ENCODE results near the gene HPGDS. TPM values are rescaled to one million over a fixed set of nuclear protein-coding genes. Genes with fewer than 3 reads are reported as not detected.
"Not testable (repeated sequence)": the region's sequence is repeated elsewhere in the genome, so short reads cannot be mapped to it uniquely, and the experiment has no call there.

HPGDS gene
- polyA plus RNA-seq, 12 donors = 3.8 to 14.1 (median 7.9) TPM; not detected in 2

DNA sequence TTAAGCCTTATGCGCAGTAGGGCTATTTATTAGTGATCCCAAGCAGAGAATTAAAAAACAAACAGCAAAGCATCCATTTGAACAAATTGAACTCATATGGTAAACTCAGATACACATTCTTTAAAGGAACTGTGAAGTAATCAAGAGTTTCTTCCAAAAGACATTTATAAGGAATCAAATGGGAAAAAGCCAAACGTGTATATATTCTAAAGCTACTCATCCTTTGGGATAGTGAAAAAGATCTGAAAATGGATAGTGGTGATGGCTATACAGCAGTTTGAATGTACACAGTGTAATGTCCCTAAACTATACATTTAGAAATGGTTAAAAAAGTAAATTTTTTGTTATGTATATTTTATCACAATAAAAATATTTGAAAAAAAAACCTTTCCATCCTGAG, 16.6 kb upstream of the HPGDS start:
- DNase-seq = no peak

DNA sequence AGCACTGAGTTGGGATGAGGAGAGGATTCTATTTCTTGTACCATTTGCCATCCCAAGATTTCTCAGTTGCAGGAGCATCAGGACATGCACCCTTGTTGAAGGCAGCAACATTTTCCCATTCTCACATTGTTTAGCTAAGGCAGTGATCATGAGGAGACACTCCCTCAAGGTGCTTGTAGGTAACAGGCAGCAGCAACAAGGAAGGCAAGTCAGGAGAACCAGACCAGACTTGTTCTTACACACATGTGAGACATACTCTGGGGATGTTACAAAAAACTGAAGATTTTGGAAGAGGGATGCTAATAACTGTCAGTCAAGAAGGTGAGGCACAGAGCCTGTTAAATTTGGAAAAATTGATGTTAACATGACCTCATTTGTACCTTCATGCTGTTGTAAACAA, 15.5 kb upstream of the HPGDS start:
- no peak for DNase-seq

GRCh38 chr4:94357624-94358023, 15.0 kb upstream of the HPGDS start:
- DNase-seq = no peak

DNA sequence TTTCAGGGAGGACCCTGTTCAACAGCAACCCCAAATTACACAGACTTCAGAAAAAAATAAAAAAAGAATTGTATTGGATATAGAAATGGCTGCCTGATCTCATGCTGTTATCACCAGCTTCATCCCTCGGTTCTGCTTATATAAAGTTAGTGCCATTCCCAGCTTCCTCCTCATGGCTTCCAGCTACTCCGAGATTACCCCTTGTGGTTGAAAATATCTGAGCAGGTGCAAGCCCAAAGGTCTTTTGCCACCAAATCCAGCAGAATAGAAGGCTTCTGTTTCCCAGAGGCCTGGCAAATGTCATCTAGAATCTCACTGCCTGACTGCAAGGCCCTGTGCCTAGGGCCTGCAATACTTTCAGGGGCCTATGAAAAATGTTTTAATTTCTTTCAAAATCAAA, 13.8 kb upstream of the HPGDS start:
- no peak for DNase-seq

DNA sequence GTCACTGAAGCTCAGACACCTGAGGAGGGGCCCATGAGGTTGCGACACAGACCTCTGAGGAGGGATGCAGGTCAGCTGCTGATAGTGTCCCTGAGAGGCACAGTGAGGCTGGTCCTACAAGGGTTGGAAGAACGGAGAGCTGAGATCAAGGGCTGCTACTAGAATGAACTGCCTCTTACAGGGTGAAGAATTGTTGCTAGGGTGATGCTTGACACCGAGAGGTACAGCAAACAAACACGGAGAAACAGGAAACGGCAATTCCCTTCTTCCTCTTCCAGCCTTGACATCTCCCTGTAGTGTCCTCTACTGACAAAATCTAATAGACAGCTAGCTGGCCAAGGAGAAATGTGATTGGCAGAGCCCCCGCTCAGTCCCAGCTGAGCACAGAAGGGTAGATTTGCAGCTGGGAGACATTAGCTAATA, 11.8 kb upstream of the HPGDS start:
- no peak for DNase-seq

- DNase-seq = no peak
Observed at GRCh38 chr4:94352996-94353395, 10.4 kb upstream of the HPGDS start.

DNA sequence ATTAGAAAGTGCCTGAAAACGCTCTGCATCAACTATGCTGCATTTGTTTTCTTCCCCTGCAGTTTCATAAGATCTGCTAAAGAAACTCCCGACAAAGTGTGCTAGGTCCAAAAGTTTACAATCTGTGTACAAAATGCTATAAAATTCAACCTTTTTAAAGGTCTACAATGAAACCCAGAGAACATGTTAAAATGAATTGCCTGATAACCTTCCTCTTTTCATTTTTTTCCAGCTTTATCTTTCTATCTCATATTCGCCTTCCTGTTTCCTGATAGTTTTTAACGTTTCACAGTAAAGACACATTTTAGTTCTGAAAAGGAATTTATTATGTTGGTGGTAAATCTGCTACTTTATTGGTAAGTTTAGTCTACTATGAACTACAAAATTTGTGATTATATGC, 9.5 kb upstream of the HPGDS start:
- no peak for DNase-seq

DNA sequence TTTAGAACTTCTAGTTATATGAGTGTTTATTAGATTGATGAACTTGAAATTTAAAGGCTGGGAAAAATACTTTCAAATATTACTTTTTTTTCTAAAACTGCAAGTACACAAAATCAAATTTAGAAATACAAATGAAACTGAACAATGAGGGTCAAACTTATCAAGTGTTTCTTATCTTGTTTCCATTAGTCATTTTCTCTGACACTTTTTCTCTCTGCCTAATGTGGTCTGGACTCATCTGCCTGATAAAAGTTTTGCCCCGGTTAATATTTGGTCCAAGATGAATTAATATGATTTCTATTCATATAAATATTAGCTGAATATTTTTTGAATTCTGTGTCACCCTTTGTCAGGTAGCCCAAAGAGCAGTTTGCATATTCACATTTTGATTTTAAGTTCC, 8.7 kb upstream of the HPGDS start:
- no peak for DNase-seq

GRCh38 chr4:94350095-94350494, 7.5 kb upstream of the HPGDS start:
- DNase-seq = no peak

DNA sequence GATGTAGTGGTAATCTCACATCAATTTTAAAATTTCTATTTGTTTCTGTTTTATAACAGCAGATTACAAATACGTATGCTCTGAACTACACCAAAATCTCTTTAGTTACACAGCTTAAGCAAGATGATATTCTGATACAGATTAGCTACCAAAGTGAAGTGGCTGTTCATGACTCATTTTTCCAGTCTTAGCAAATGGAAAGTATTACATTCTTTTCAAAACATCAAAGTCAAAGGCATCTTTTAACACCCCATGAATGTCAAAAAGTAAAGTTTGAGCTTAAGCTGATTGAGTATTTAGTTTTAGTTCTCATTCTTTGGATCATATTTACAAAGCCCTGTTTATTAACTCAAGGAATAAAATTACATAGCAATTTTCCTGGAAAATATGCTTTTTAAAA, 6.6 kb upstream of the HPGDS start:
- no peak for DNase-seq

GRCh38 chr4:94348666-94349065, 6.0 kb upstream of the HPGDS start:
- DNase-seq = no peak

GRCh38 chr4:94346541-94346940, 3.9 kb upstream of the HPGDS start:
- no peak for DNase-seq

GRCh38 chr4:94345969-94346368, 3.3 kb upstream of the HPGDS start:
- no peak for DNase-seq

- DNase-seq = no peak
Observed at GRCh38 chr4:94345266-94345665, 2.6 kb upstream of the HPGDS start.

DNA sequence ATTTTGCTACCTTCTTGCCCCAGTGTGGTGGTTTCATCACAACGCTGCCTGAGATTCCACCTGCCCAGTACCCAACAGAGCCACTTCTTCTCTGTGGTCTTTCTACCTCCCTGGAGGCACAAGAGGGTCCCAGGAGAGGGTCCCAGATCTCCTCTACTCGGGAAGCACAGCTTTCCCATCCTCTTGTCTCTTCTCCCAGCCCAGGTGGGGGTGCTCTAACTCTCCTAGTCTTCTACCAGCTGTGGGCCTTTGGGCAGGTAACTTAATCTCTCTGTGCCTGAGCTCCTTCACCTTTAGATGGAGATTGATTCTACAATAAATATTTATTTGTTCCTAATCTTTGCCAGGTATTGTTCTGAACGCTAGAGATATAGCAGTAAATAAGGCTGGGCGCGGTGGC, 1.8 kb upstream of the HPGDS start:
- no peak for DNase-seq

DNA sequence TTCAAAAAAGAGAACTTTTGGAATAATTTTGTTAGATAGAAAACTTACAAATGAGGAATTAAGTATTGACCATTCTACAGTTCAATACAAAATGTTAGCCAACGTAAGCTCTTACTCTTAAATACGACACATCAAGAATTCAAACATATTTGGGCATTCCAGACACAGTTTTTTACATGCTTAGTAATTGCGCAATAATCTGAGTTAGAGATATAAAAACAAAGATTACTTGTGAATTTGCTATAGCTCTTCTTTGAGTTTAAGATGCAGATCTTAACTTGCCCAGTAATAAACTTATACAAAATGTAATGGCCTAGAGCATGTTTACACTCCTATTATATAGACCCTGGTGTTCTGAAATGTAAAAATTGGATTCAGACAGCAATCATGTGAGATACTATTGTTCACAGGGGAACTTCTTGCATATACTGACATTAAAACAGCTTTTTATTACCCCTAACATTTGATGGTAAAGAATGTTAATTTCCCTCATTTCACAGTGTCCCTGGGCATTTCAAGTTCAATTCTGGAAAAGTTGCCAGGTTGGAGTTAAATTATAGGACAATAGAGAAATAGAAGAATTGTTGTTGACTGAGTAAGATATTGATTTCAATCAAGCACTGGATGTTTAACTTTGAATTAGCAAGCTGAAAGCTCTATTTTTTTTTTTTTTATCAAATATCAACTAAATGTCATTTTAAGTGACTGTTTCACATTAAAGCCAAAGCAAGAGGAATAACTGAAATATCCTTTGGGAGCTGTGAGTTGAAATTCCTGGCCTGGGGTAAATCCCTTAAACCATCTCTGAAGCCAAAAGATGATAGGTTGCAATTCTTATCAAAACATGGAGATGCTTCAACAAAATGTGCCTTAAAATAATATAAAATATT, 910 bp downstream of the HPGDS start:
- no peak for DNase-seq

GRCh38 chr4:94339779-94340178, 2.9 kb downstream of the HPGDS start:
- no peak for DNase-seq

GRCh38 chr4:94338681-94339351, 3.8 kb downstream of the HPGDS start:
- no peak for DNase-seq

- not testable (repeated sequence) for DNase-seq
Observed at GRCh38 chr4:94336791-94337190, 5.8 kb downstream of the HPGDS start.

- DNase-seq = no peak
Observed at GRCh38 chr4:94336303-94336702, 6.3 kb downstream of the HPGDS start.

DNA sequence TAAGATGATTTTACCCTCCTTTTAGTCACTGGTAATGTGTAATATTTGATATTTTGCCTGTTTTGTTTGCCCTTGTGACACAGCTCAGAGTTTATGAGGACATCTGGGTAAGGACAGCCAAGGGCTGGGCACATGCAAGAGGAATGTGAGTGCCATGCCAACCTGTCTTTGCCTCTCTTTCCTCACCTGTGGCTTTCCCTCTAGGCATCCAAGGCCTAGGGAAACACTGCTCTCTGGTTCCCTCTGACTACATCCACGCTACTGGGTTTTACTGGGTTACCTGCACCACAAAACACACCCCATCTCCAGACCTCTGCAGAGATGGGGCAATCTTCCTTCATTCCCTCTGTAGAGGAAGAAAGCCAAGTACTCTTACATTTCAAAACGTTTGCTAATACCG, 7.7 kb downstream of the HPGDS start:
- no peak for DNase-seq

- DNase-seq = peak; percentile 76
Observed at GRCh38 chr4:94334476-94334875, 8.2 kb downstream of the HPGDS start.

DNA sequence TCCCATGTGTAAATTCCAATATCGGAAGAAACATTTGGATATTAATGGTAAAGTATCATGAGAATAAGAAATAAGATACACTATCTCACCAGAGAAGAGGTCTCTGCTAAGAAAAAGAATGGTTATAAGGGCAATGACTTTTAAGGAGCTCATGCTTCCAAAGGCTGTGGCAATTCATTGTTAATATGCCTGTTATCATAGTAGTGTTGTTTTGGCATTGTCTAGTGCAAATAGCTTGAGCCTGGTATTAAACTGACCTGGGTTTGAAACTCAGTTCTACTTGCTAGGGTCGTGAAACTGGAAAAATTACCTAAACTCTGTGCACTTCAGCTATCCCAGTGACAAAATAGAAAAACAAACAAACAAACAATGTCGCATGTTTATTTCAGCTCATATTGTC, 8.8 kb downstream of the HPGDS start:
- no peak for DNase-seq
